CD4-positive, CD25-positive, alpha-beta regulatory T cell (primary cell): ENCODE results near the gene RUNX2. TPM values are rescaled to one million over a fixed set of nuclear protein-coding genes. Genes with fewer than 3 reads are reported as not detected.

Experiments used
- ATAC-seq, 2 donors: fragments of 150-1000 bp; cut with Tn5 transposase; one replicate each; pipeline ENCODE4 v1.10.0; 2021; ENCODE audit warnings: low read depth in 2 of 2, moderate number of reproducible peaks in 2 of 2, moderate library complexity in 1 of 2
- DNase-seq, 3 donors: peaks; one replicate each; pipeline versions ENCODE4 v3.0.0 to v3.0.0-alpha.2; 2012 to 2022; ENCODE audit warnings: mixed read lengths in 1 of 3
- H3K27ac ChIP-seq: one replicate; pipeline ENCODE4 v1.7.0; 2013; ENCODE audit warnings: mild to moderate bottlenecking, low read length; ENCODE audit not compliant: insufficient read depth, poor library complexity, severe bottlenecking
- H3K27me3 ChIP-seq: one replicate; pipeline ENCODE4 v1.7.0; 2013; ENCODE audit warnings: low read length; ENCODE audit not compliant: control insufficient read depth, insufficient read depth
- H3K36me3 ChIP-seq: one replicate; pipeline ENCODE4 v1.7.0; 2013; ENCODE audit warnings: mild to moderate bottlenecking, low read length, moderate library complexity; ENCODE audit not compliant: control insufficient read depth, insufficient read depth
- H3K4me1 ChIP-seq: 2 replicates; pipeline ENCODE4 v1.7.0; 2013; ENCODE audit warnings: mild to moderate bottlenecking, low read length; ENCODE audit not compliant: insufficient read depth, control insufficient read depth, poor library complexity, severe bottlenecking
- H3K4me3 ChIP-seq: one replicate; pipeline ENCODE4 v1.7.0; 2013; ENCODE audit warnings: low read depth, mild to moderate bottlenecking, low read length, moderate library complexity
- H3K9me3 ChIP-seq, 2 experiments: 1 replicate in 1 of 2; 2 replicates in 1 of 2; pipeline ENCODE4 v1.7.0; 2013; ENCODE audit warnings: low read length in 2 of 2, mild to moderate bottlenecking in 1 of 2, moderate library complexity in 1 of 2; ENCODE audit not compliant: control insufficient read depth in 2 of 2
- H3K27ac Mint-ChIP-seq, 3 donors: one replicate each; pipeline ENCODE4 v1.8.0; 2020 to 2022; ENCODE audit warnings: mild to moderate bottlenecking in 3 of 3, mixed read lengths in 3 of 3, moderate library complexity in 2 of 3
- H3K27me3 Mint-ChIP-seq: one replicate; pipeline ENCODE4 v1.8.0; 2022; ENCODE audit warnings: mild to moderate bottlenecking, mixed read lengths
- H3K36me3 Mint-ChIP-seq: one replicate; pipeline ENCODE4 v1.8.0; 2020; ENCODE audit warnings: mixed read lengths
- H3K4me1 Mint-ChIP-seq, 4 donors: one replicate each; pipeline ENCODE4 v1.8.0; 2020 to 2022; ENCODE audit warnings: mixed read lengths in 4 of 4, mild to moderate bottlenecking in 1 of 4
- H3K4me3 Mint-ChIP-seq, 4 donors: one replicate each; pipeline ENCODE4 v1.8.0; 2020 to 2022; ENCODE audit warnings: mild to moderate bottlenecking in 4 of 4, mixed read lengths in 4 of 4, moderate library complexity in 3 of 4
- H3K9me3 Mint-ChIP-seq, 7 donors: one replicate each; pipeline ENCODE4 v1.8.0; 2020 to 2022; ENCODE audit warnings: mixed read lengths in 7 of 7, mild to moderate bottlenecking in 3 of 7, moderate library complexity in 2 of 7
- polyA plus RNA-seq, 4 donors: library from polyadenylated mRNA; unstranded; fragments of 300-500 nt; fragmentation: Illumina TruSeq; gene quantifications; one replicate each; pipeline ENCODE4 v1.2.3, GENCODE V29; 2021
- total RNA-seq: library from RNA; stranded (reverse); gene quantifications from one replicate; pipeline ENCODE4 v1.2.3, GENCODE V29; 2022

Gene RUNX2
- total and polyA plus RNA-seq, 5 donors from 2014 or later = 5.3 to 30.0 (median 5.5) TPM

- peaks cover 18 to 53% (median 28%) of the 10 kb centered on the region in 4 donors for H3K4me1 Mint-ChIP-seq
- Histone ChIP-seq H3K9me3 (no peaks in the 10 kb centered on the region), H3K27ac (peak overlapping the region; percentile 68), H3K4me3 (peak overlapping the region; percentile 84), H3K27me3 (no peaks in the 10 kb centered on the region), H3K4me1 (peaks cover 53% of the 10 kb centered on the region), H3K36me3 (no peaks in the 10 kb centered on the region)
- peak; percentile 25 to 65 (median 52) for DNase-seq
- H3K9me3 Mint-ChIP-seq = peaks cover 0 to 2% (median 0%) of the 10 kb centered on the region in 7 donors
- H3K36me3 Mint-ChIP-seq = no peaks in the 10 kb centered on the region
- peak overlapping the region; percentile 86 to 90 (median 89) for H3K27ac Mint-ChIP-seq
- peak; percentile 23 to 31 for ATAC-seq
- peaks cover 48% of the 10 kb centered on the region for H3K27me3 Mint-ChIP-seq
- H3K4me3 Mint-ChIP-seq = peak overlapping the region; percentile 90 to 98 (median 94)
Measured at GRCh38 chr6:45421709-45422502, 93.8 kb downstream of the RUNX2 start.

- H3K4me1 ChIP-seq = peaks cover 53% of the 10 kb centered on the region
- H3K4me1 Mint-ChIP-seq = peaks cover 18 to 54% (median 29%) of the 10 kb centered on the region in 4 donors
- H3K9me3 ChIP-seq = no peaks in the 10 kb centered on the region
- H3K27ac Mint-ChIP-seq = peak overlapping the region; percentile 81 to 90 (median 86)
- ATAC-seq (peak; percentile 43 to 44), DNase-seq (peak; percentile 44 to 67 (median 66))
- no peaks in the 10 kb centered on the region for H3K36me3 Mint-ChIP-seq
- H3K27ac ChIP-seq = peak overlapping the region; percentile 68
- H3K4me3 Mint-ChIP-seq = peak overlapping the region; percentile 90 to 96 (median 94)
- H3K9me3 Mint-ChIP-seq = peaks cover 0 to 2% (median 0%) of the 10 kb centered on the region in 7 donors
- H3K27me3 Mint-ChIP-seq = peaks cover 46% of the 10 kb centered on the region
- H3K4me3 ChIP-seq = peak overlapping the region; percentile 53
- H3K36me3 ChIP-seq = no peaks in the 10 kb centered on the region
- no peaks in the 10 kb centered on the region for H3K27me3 ChIP-seq
Measured at GRCh38 chr6:45422503-45423110, 94.5 kb downstream of the RUNX2 start.

- Histone ChIP-seq H3K27ac (peak overlapping the region; percentile 68), H3K9me3 (no peaks in the 10 kb centered on the region), H3K4me1 (peaks cover 53% of the 10 kb centered on the region), H3K4me3 (peak overlapping the region; percentile 51), H3K36me3 (no peaks in the 10 kb centered on the region), H3K27me3 (no peaks in the 10 kb centered on the region)
- no peaks in the 10 kb centered on the region for H3K36me3 Mint-ChIP-seq
- peaks cover 18 to 60% (median 34%) of the 10 kb centered on the region in 4 donors for H3K4me1 Mint-ChIP-seq
- H3K4me3 Mint-ChIP-seq = peak overlapping the region; percentile 90 to 96 (median 94)
- DNase-seq (peak in 1 of 3 donors; percentile 30), ATAC-seq (peak; percentile 0 to 9)
- peak overlapping the region; percentile 21 to 90 (median 81) for H3K27ac Mint-ChIP-seq
- H3K27me3 Mint-ChIP-seq = peaks cover 39% of the 10 kb centered on the region
- peaks cover 0 to 2% (median 0%) of the 10 kb centered on the region in 7 donors for H3K9me3 Mint-ChIP-seq
Measured at GRCh38 chr6:45423111-45423823, 95.1 kb downstream of the RUNX2 start.

GRCh38 chr6:45423824-45424450 is 95.8 kb downstream of the RUNX2 start:
- Histone ChIP-seq H3K9me3 (no peaks in the 10 kb centered on the region), H3K27me3 (no peaks in the 10 kb centered on the region), H3K4me3 (peak overlapping the region; percentile 58), H3K4me1 (peaks cover 53% of the 10 kb centered on the region), H3K36me3 (no peaks in the 10 kb centered on the region), H3K27ac (peak overlapping the region; percentile 68)
- Mint-ChIP-seq H3K36me3 (no peaks in the 10 kb centered on the region), H3K27ac (peak overlapping the region; percentile 13 to 57 (median 25)), H3K9me3 (peaks cover 0 to 2% (median 0%) of the 10 kb centered on the region in 7 donors), H3K27me3 (peaks cover 36% of the 10 kb centered on the region), H3K4me3 (peak overlapping the region; percentile 83 to 96 (median 92)), H3K4me1 (peaks cover 20 to 67% (median 40%) of the 10 kb centered on the region in 4 donors)
- ATAC-seq = no peak
- no peak for DNase-seq

GRCh38 chr6:45424451-45424861 is 96.3 kb downstream of the RUNX2 start:
- H3K9me3 ChIP-seq = no peaks in the 10 kb centered on the region
- Mint-ChIP-seq H3K4me1 (peaks cover 20 to 66% (median 39%) of the 10 kb centered on the region in 4 donors), H3K27me3 (peaks cover 31% of the 10 kb centered on the region), H3K36me3 (no peaks in the 10 kb centered on the region), H3K4me3 (peak overlapping the region; percentile 76 to 95 (median 86)), H3K9me3 (peaks cover 0 to 2% (median 0%) of the 10 kb centered on the region in 7 donors), H3K27ac (peak overlapping the region; percentile 13 to 57 (median 25))
- peak overlapping the region; percentile 68 for H3K27ac ChIP-seq
- no peaks in the 10 kb centered on the region for H3K36me3 ChIP-seq
- no peaks in the 10 kb centered on the region for H3K27me3 ChIP-seq
- no peak for DNase-seq
- ATAC-seq = no peak
- H3K4me3 ChIP-seq = peak overlapping the region; percentile 58
- peaks cover 50% of the 10 kb centered on the region for H3K4me1 ChIP-seq

- Mint-ChIP-seq H3K27ac (no peak overlapping the region), H3K9me3 (peaks cover 0 to 2% (median 0%) of the 10 kb centered on the region in 7 donors), H3K36me3 (no peaks in the 10 kb centered on the region), H3K4me3 (peak overlapping the region in 2 of 4 donors; percentile 21 to 90), H3K4me1 (peaks cover 23 to 60% (median 38%) of the 10 kb centered on the region in 4 donors), H3K27me3 (peaks cover 17% of the 10 kb centered on the region)
- no peak for ATAC-seq
- Histone ChIP-seq H3K4me3 (peak overlapping the region; percentile 58), H3K9me3 (no peaks in the 10 kb centered on the region), H3K27me3 (no peaks in the 10 kb centered on the region), H3K4me1 (peaks cover 32% of the 10 kb centered on the region), H3K36me3 (no peaks in the 10 kb centered on the region), H3K27ac (no peak overlapping the region)
- no peak for DNase-seq
Measured at GRCh38 chr6:45426251-45426650, 98.1 kb downstream of the RUNX2 start.

GRCh38 chr6:45427726-45428125 is 99.6 kb downstream of the RUNX2 start:
- peaks cover 30 to 61% (median 43%) of the 10 kb centered on the region in 4 donors for H3K4me1 Mint-ChIP-seq
- H3K4me3 Mint-ChIP-seq = no peak overlapping the region
- H3K27ac Mint-ChIP-seq = no peak overlapping the region
- Histone ChIP-seq H3K4me3 (peak overlapping the region; percentile 2), H3K27ac (peak overlapping the region; percentile 14), H3K9me3 (no peaks in the 10 kb centered on the region), H3K4me1 (peaks cover 32% of the 10 kb centered on the region), H3K27me3 (no peaks in the 10 kb centered on the region), H3K36me3 (no peaks in the 10 kb centered on the region)
- H3K9me3 Mint-ChIP-seq = no peaks in the 10 kb centered on the region
- no peaks in the 10 kb centered on the region for H3K36me3 Mint-ChIP-seq
- DNase-seq (no peak), ATAC-seq (no peak)
- peaks cover 12% of the 10 kb centered on the region for H3K27me3 Mint-ChIP-seq
